OCI-LY3 (cell line): ENCODE data around the gene XRCC5.

Experiments used
- EZH2phosphoT487 ChIP-seq: fragments of 200-600 bp; shearing (Covaris generic); IDR thresholded peaks from 2 replicates; pipeline ENCODE4 v1.6.1; 2018; ENCODE audit warnings: antibody characterized with exemption, mixed run types, low read depth
- TF ChIP-seq, protein P1 (sequence below): fragments of 200-600, 300-600 bp; sonication (generic); IDR thresholded peaks from 2 replicates; pipeline ENCODE4 v1.5.1; 2014; ENCODE audit warnings: antibody characterized with exemption, low read length, low read depth

- TF ChIP-seq, protein P1, sequence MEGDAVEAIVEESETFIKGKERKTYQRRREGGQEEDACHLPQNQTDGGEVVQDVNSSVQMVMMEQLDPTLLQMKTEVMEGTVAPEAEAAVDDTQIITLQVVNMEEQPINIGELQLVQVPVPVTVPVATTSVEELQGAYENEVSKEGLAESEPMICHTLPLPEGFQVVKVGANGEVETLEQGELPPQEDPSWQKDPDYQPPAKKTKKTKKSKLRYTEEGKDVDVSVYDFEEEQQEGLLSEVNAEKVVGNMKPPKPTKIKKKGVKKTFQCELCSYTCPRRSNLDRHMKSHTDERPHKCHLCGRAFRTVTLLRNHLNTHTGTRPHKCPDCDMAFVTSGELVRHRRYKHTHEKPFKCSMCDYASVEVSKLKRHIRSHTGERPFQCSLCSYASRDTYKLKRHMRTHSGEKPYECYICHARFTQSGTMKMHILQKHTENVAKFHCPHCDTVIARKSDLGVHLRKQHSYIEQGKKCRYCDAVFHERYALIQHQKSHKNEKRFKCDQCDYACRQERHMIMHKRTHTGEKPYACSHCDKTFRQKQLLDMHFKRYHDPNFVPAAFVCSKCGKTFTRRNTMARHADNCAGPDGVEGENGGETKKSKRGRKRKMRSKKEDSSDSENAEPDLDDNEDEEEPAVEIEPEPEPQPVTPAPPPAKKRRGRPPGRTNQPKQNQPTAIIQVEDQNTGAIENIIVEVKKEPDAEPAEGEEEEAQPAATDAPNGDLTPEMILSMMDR, result no peak
- TF ChIP-seq EZH2phosphoT487, result no peak
Observed at GRCh38 chr2:216094701-216095100, 14.4 kb upstream of the XRCC5 start.
